ENCODE data around the gene CTBP1. TPM values are rescaled to one million over a fixed set of nuclear protein-coding genes. Genes with fewer than 3 reads are reported as not detected.

CTBP1 gene
- total and polyA plus RNA-seq, 2 of the 8 experiments (the other 6 are each of a cell fraction or from before 2014, with no cell fraction given) = 128 to 185 TPM

- H2BK15ac ChIP-seq (ENCODE audit: low read length) = no peak overlapping the region
- H3K27ac ChIP-seq (ENCODE audit: low read depth, low read length) = no peak overlapping the region
- H2AFZ ChIP-seq (ENCODE audit: low read length) = no peak overlapping the region
- H3K79me2 ChIP-seq (ENCODE audit: control insufficient read depth in 1 of 2, insufficient read depth in 2 of 2, low read length in 2 of 2) = no peaks in the 10 kb centered on the region
- CTCF ChIA-PET (ENCODE audit: partially characterized antibody) = interaction anchor here (0.9 to 3.1 kb wide), 14 partner anchors 9 to 114 kb away, joined by 3 to 18 read pairs (median 5); no protein-coding TSS in a partner anchor
- H3K4ac ChIP-seq (replicated peaks; ENCODE audit: insufficient read length, low read depth, low read length) = no peak overlapping the region
- no peak overlapping the region for H2BK12ac ChIP-seq (ENCODE audit: low read depth, low read length)
- H4K91ac ChIP-seq (replicated peaks; ENCODE audit: insufficient read length, low read length) = no peak overlapping the region
- H3K23me2 ChIP-seq (ENCODE audit: low read depth, low read length) = peaks cover 8% of the 10 kb centered on the region; the same call in 1 of the 2 replicates
- peak overlapping the region; percentile 51 to 93; a peak in 2 of 4 replicates for H3K4me2 ChIP-seq (ENCODE audit: insufficient read depth in 1 of 2, low read depth in 2 of 2, low read length in 2 of 2)
- H2BK5ac ChIP-seq (ENCODE audit: low read depth, low read length) = no peak overlapping the region
- H3K4me1 ChIP-seq (replicated peaks in 1 of 4; ENCODE audit: control insufficient read depth in 3 of 4, insufficient read depth in 4 of 4, low read length in 3 of 4) = peaks cover 0 to 7% (median 3%) of the 10 kb centered on the region in 4 experiments; a peak in 4 of 7 replicates
- H3K56ac ChIP-seq (replicated peaks; ENCODE audit: insufficient read length, low read depth, low read length) = no peak overlapping the region
- no peak overlapping the region for H4K5ac ChIP-seq (ENCODE audit: insufficient read length, low read depth, low read length)
- H2BK120ac ChIP-seq (replicated peaks; ENCODE audit: low read depth, low read length) = no peak overlapping the region
- peak overlapping the region in 2 of 4 experiments; percentile 55 to 75; a peak in 3 of 8 replicates for H3K4me3 ChIP-seq (ENCODE audit: extremely low read depth in 1 of 4, insufficient read depth in 2 of 4, low read depth in 3 of 4, low read length in 4 of 4)
- 69% methylated on average over 22 of the region's 24 CpGs; no CpG with 5 or more reads in 1 of the 2 experiments for WGBS, 2 experiments (ENCODE audit: extremely low coverage in 1 of 2, insufficient coverage in 1 of 2, insufficient read length in 1 of 2, insufficient replicate concordance in 2 of 2, low coverage in 1 of 2, low lambda C conversion rate in 2 of 2, missing lambda C conversion rate in 1 of 2)
- H3K9ac ChIP-seq (replicated peaks in 1 of 4; ENCODE audit: extremely low read depth in 1 of 4, low read depth in 3 of 4, low read length in 3 of 4) = no peak overlapping the region
- no peak overlapping the region for H2BK20ac ChIP-seq (ENCODE audit: low read length)
- no peak overlapping the region for H3K23ac ChIP-seq (ENCODE audit: insufficient read length)
- H3K9me3 ChIP-seq (ENCODE audit: insufficient read depth in 2 of 2, low read depth in 1 of 2, low read length in 1 of 2) = peaks cover 0 to 7% of the 10 kb centered on the region in 2 experiments; a peak in 1 of 4 replicates
- H3K79me1 ChIP-seq (ENCODE audit: low read depth, low read length) = no peaks in the 10 kb centered on the region
- no peak for DNase-seq (ENCODE audit: low read depth in 1 of 2, low spot score in 2 of 2)
- peak overlapping the region; percentile 29; the same call in 1 of the 2 replicates for H4K8ac ChIP-seq (ENCODE audit: extremely low read depth, insufficient read depth, low read length)
- no peak for FAIRE-seq
- H3K14ac ChIP-seq (ENCODE audit: insufficient read length) = no peak overlapping the region
- H3K36me3 ChIP-seq (ENCODE audit: control insufficient read depth in 2 of 4, insufficient read depth in 4 of 4, low read length in 3 of 4) = peaks cover 0 to 6% (median 0%) of the 10 kb centered on the region in 4 experiments; a peak in 1 of 8 replicates
- peaks cover 33 to 45% (median 42%) of the 10 kb centered on the region in 4 experiments for H3K27me3 ChIP-seq (replicated peaks in 1 of 4; ENCODE audit: control insufficient read depth in 3 of 4, extremely low read depth in 1 of 4, insufficient read depth in 3 of 4, low read length in 3 of 4)
- TF ChIP-seq ASH2L (IDR thresholded peaks at IDR 0.05; ENCODE audit: low read length) (no peak), TCF12 (IDR thresholded peaks at IDR 0.05; ENCODE audit: low read depth, low read length) (no peak), EP300 (IDR thresholded peaks at IDR 0.05; ENCODE audit: borderline replicate concordance in 1 of 2, low read depth in 2 of 2, low read length in 2 of 2) (no peak), EZH2 (IDR thresholded peaks at IDR 0.05; ENCODE audit: low read depth, low read length, severe bottlenecking) (peak; percentile 22), NRF1 (IDR thresholded peaks at IDR 0.05; ENCODE audit: low read depth, low read length) (no peak), HDAC2 (IDR thresholded peaks at IDR 0.05; ENCODE audit: borderline replicate concordance in 1 of 2, low read depth in 2 of 2, low read length in 2 of 2) (no peak)
- TF ChIP-seq, protein P1, sequence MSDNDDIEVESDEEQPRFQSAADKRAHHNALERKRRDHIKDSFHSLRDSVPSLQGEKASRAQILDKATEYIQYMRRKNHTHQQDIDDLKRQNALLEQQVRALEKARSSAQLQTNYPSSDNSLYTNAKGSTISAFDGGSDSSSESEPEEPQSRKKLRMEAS (IDR thresholded peaks at IDR 0.05) = no peak
- H3K18ac ChIP-seq (ENCODE audit: extremely low read depth, low read length) = no peak overlapping the region; the same call in 1 of the 2 replicates
- no peak overlapping the region for H2AK5ac ChIP-seq (ENCODE audit: low read depth, low read length)
- H4K20me1 ChIP-seq (replicated peaks in 1 of 2; ENCODE audit: control insufficient read depth in 1 of 2, insufficient read depth in 2 of 2, low read length in 2 of 2) = peaks cover 7 to 22% of the 10 kb centered on the region in 2 experiments
- POLR2A ChIA-PET (ENCODE audit: partially characterized antibody) = interaction anchor here (0.8 to 1.0 kb wide), 2 partner anchors 8 to 335 kb away, joined by 3 read pairs; no protein-coding TSS in a partner anchor
Observed at GRCh38 chr4:1166509-1167243, 82.3 kb downstream of the CTBP1 start.
